Stimulated activated CD4-positive, alpha-beta T cell treated with anti-CD3 and anti-CD28 coated beads, Interleukin-15, amount 100 ng/mL, for 1 hour (primary cell): ENCODE data around the gene CACNA1C.

Experiments
- DNase-seq, 2 donors: peaks; one replicate each; pipeline ENCODE4 v3.0.0-alpha.2; 2020; ENCODE audit warnings: low read depth in 1 of 2, low spot score in 1 of 2

The CACNA1C gene

DNA sequence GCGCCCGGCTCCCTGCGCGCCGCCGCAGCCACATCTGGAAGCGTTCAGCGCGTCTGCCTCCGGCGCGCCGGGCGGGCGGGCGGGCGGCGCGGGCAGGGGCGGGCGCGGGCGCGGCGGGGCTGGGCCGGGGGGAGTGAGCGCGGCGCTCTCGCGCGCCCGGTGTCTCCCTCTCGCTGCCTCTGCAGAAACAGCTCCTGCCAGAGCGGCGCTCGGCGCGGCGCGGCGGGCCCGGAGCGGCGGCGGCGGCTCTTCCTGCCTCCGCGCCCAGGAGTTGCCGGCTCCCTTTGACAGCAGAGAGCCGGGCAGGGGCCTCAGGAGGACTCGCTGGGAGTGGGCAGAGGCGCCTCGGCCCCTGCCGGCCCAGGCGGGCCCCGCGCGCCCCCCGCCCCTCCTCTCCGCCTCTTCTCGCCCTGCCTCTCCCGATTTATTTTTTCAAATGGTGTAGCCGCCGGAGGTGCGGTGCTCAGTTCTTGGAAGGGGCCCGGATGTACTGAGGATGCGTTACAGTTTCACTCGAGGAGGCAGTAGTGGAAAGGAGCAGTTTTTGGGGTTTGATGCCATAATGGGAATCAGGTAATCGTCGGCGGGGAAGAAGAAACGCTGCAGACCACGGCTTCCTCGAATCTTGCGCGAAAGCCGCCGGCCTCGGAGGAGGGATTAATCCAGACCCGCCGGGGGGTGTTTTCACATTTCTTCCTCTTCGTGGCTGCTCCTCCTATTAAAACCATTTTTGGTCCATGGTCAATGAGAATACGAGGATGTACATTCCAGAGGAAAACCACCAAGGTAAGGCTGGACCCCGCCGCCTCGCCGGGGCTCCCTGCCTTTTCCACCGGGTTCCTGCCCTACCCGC is at the start of gene CACNA1C:
Gene CACNA1C (plus strand): TSS at position 162 of the 853 bp plus-strand sequence. CDS start 576 bp downstream, at position 738.
- peak in 1 of 2 donors; percentile 14 for DNase-seq

DNA sequence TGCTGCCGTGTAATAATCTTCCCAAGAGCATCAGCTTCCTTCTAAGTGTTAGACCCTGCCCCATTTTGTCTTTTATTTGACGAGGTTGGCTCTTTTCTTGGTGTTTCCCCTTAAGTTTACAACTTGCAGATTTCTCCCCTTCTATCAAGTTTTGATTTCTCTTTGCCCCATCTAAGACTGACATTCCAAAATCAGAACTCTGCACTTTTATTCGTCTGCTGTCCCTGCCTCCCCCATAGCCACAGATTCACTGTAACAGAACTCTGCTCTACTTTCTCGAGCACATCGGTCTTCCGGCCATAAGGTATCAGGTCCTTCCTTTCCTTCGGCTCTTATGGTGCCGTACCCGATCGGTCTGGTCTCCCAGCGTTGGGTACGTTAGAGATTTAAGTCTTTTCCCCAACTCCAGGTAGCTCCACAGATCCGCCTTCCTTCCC is 49.1 kb upstream of the CACNA1C start:
- no peak for DNase-seq

DNA sequence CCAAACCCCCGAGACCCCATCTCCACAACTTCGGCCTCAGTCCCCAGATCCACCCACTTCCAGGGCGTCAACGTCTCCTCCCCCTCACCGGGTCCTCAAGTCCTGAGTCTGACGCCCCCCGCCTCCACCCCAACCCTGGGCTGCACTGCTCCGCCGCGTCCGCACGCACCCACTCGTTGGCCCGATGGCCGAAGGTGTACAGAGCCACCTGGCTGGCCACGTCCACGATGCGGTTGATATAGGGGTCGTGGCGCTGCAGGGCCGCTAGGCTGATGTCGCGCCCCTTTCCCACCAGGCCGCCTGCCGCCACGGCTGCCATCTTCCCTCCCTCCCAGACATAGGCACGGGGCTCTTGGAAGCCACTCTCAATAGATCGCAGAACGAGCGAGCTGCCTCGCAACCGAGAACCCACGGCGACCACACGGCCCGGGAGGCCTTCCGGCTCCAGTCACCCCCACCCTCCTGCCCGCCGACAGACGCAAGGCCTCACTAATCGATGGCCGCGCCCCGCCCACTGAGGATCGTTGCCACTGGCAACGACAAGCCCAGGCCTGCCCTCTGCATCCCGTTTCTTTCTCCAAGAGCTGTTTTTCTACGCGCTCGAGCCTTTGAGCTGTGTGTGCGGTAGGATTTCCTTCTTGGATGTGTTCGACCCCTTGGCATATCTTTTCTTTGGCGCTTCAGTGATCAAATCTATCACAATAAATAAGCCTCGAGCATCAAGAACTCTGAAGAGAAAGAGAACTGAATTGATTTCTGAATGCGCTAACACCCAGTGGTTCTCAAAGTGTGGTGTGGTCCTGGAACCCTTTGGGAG is 48.5 kb upstream of the CACNA1C start, which contains the start of gene DCP1B:
Gene DCP1B (minus strand): TSS at position 345 of the 817 bp plus-strand sequence. CDS start 26 bp downstream, at position 319.
- DNase-seq: peak; percentile 83 to 85

DNA sequence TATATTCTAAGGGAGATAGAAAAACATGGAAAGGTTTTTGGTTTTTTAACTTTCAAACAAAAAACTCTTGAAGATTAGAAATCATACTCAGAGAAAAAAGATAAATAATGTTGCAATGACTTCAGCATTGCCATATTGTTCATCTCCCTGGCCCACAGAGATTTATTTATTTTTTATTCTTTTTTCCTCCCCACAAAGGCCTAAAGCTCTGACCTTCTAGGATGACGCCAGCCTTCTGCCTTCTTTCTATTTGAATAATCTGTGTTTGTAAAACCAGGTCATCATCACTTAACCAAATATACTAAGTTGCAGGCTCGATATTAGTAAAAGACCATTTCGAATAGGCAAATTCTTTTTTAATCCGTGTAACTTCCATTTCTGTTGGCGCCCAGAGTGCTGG is 44.1 kb upstream of the CACNA1C start:
- DNase-seq: no peak

DNA sequence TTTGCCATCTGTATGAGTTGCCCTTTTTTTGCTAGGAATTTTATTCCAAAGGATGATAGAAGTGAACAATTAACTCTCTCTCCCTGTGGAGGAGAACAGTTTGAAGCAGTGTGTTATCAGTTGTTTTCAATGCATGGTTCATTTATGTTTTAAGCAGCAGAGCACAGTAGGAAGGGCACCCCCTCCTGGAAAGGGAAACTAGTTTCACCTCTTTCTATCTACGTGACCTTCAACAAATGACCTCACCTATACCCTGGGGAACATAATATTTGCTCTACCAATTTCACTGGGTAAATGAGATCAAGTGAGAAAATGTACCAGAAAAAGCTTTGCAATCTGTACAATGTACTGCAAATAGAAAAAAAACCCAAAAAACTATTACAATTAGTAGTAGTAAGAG is 43.2 kb upstream of the CACNA1C start:
- DNase-seq: no peak

DNA sequence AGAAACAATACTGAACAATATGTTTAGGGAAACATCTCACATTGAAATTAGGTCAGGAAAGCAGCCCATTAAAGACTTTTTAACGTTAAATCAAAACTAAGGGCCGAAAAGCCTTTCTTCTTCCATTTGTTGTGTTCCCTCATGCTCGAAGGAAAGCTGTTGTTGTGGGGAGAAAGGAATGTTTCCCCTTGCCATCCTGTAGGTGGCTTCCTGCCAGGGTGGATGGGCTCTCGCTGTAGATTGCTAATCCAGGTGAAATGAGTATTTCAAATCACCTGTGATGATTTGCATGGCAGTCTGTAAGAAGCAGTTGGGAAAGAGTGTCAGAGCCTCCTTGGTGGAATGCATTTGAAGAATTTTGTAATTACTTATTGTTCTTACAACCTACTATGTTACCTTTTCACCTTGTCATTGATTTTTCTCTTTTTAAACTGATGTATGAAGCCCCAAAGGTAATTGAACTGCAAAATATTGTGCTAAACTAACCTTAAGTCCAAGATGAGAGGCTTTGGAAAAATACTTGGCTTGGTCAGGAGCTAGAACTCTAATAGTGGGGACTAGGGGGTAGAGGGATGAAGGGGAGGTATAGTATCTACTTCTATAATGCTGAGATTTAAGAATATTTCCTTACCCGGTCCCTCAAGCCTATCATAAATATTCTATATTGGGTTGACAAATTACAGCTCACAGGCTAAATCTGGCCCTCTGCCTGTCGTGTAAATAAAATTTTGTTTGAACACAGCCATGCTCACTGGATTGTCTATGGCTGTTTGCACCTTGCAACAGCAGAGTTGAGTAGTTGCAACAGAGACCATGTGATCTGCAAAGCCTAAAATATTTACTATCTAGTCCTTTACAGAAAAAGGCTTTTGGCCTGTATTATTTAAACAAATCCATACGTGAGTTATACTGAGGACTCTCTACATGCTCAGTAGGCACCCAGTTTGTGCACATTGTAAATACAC is 40.9 kb upstream of the CACNA1C start:
- DNase-seq: no peak

DNA sequence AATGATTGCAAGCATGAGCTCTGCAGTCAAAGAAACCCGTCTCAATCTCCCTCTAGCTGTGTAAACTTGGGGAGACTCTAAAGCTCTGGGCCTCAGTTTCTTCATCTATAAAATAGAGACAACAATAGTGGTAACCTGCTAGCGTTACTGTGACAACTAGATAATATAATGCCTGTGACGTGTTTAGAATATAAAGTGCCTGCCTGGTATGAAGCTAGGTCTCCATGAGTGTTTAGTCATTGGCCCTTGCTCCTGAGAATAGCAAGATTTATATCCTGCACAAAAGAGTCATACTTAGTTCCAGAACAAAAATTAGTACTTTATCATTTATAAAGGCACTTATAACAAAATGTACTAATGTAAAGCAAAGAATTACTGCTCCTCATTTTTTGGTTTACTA is 39.7 kb upstream of the CACNA1C start:
- DNase-seq: no peak

DNA sequence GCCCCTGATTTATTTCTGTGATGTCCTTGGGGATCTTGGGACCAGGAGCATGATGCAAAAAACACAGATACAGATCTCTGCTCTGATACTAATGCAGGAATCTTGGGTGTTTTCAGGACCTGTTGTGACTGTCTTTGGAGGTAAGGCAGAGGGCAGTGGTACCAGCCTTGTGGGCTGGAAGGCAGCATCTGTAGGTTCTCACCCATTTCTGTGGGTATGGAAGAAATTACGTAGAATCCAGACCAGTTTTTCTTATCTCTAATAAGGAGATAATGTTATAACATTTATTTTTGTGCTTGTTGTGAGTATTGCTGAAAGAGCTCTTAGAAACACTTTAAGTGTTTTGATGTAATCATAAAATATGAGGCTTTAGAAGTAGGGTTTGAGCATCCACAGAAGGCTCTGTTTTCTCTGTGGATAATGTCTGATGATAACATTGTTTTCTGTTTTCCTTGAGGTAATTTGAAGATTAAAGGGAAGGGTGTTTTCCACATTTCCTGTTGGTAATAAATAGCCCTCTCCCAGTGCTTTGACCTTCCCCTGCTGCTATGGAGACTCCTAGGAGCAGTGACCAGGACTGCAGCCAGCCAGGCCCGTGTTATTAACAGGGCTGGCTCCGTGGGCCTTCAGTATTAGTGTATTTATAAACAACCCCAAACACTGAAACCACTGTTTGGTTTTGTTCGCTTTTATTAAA is 39.1 kb upstream of the CACNA1C start:
- DNase-seq: no peak

DNA sequence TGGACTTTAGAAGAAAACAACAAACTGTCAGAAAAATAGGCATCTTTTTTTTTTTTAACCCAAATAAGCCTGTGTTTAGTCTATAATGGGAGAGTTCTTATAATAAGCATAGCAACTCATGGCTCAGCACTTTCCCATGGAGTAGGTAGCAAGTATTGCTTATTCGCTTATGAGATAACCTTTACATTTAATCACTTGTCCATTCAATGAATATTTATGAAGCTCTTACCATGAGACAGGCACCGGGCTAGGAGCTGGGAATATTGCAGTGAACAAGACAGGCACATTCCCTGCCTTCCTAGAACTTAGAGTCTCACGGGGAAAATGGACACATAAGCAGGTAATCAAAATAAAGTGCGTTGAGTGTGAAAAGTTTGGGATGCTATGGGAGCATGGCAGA is 38.6 kb upstream of the CACNA1C start:
- DNase-seq: no peak

DNA sequence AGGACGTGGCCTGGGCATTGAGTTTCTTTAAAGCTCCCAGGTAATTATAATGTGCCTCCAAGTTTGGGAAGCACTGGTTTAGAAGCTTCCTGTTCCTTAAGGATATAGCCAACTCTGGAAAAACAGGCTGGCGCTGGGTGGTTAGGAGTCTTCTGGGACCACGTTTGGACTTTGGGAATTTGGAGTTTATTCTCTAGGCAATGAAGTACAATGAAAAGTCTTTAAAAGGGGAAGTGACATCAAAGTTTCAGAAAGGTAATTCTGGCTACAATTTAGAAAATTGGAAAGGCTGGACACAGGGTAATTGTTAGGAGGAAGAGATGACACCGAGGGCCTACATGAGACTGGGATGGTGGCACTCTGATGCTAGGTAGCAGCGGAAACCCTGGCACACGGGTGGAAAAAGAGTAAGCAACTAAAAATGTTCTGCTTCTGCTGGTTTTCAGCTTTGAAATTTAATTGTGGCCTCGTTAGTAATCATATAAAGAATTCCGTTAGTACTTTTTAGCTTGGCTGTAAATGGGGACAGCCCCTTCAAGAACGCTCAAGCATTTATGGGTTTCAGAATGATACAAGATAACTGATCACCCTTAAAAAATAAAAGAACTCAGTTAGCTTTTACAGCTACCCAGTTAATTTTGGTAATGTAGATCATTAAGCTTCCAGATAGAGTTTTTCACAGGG is 35.8 kb upstream of the CACNA1C start:
- no peak for DNase-seq

DNA sequence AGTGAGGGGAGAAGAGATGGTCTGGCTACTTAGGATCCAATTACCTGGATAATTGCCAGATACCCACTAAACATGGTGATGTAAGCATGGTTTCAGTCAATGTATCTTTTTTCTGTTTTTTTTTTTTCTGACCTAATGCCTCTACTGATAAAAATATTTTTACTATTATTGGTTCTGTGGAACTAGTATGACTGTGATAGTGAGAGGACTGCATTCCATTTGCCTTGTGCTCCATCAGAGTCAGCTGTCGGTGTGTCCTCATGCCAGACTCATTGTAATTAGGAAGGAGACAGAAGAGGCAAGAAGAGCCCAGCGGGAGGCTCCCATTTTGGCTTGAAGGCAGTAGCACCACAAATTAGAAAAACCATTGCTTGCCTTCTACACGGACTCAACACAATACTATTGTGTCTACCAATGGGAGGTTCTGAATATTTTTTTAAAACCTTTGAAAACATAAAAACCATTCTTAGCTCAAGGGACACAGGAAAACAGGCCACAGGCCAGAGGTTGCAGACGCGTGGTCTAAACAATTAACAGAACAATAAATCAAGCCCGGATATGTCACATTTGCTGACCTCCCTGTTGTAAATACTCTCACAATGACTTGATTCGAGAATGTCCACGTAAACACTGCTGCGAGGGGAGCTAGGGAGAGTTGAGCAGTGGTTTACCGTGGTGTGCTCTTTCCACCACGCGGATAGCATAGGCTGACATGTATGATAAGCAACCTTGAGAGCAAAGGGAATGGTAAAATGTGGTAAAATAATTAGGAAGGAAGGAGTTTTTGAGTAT is 35.0 kb upstream of the CACNA1C start:
- no peak for DNase-seq

DNA sequence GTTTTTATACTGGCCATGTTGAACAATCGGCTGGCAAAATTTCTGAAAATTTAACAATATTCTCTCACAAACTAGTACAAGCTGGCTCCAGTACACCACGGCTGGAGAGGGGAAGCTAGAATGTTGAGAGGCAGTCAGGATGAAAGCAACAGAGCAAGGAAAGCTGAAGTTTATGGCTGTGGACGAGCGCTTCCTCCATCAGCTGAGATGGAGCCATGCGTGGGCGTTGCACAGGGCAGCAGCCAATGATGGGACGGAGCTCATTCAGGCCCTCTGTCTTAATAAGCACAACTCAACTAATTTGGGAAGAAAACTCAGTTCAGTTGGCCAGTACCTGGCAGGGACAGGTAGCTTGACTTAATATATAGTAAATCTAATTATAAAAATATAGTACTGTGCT is 34.4 kb upstream of the CACNA1C start:
- DNase-seq: no peak

DNA sequence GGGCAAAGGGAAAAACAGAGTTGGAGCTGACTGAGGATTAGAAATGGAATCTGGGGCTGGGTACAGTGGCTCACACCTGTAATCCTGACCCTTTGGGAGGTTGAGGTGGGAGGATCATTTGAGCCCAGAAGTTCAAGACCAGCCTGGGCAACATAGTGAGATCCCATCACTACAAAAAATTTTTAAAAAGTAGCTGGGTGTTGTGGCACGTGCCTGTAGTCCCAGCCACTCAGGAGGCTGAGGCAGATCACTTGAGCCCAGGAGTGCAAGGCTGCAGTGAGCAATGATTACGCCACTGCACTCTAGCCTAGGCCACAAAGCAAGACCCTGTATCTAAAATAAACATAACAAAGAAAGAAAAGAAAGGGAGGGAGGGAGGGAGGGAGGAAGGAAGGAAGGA is 33.7 kb upstream of the CACNA1C start:
- DNase-seq: no peak

DNA sequence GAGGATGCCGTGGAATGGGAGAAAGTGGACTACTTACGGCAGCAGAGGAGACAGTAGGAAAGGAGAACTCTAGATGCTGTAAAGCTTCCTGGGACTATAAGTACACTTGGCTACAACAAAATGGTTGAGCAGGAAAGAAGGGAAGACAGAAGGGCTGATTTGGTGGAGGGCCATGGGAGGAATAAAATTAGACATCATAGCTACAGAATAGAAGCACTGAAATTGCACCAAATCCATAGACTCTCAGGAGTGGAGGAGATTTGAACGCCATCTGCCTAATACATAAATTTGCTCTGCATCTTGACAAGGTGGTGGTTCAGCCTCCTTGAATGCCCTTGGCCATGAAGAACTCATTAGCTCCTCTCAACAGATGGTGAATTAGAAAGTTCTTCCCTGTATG is 32.3 kb upstream of the CACNA1C start:
- no peak for DNase-seq

DNA sequence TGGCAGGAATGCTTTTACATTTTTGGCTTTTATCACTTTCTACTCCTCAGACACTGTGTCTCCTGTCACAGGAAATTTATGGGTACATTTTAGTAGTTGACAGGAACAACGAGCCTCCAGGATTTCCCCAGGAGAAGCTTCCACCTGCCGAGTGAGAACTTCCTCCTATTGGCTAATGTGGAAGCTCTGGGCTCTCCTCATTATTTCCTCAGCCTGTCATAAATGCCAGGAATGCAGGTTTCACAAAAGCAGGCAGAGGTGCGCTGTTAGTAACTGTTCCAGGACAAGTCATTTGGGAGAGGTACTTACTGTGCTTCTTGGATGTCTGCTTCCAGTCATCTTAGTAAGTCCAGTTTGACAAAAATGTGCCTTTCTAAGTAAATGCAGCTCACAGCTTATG is 29.4 kb upstream of the CACNA1C start:
- DNase-seq: no peak

DNA sequence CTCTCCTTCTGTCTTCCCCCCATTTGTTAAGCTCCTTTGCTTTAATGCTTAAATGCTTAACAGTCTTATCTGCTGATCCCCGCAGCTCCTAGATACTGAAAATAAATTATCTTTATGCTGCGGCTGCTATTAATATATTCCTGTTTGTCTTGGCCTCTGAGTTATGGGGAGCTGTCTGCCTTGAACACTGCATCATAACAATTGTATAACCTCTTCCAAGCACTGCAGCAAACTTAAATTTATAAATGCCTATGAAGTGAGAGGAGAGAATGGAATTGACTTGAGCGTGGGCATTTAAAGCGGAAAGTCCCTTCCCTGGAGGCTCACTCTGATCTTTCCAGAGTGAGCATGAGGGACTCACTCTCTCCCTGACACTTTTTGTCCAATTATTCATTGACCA is 25.4 kb upstream of the CACNA1C start:
- no peak for DNase-seq

DNA sequence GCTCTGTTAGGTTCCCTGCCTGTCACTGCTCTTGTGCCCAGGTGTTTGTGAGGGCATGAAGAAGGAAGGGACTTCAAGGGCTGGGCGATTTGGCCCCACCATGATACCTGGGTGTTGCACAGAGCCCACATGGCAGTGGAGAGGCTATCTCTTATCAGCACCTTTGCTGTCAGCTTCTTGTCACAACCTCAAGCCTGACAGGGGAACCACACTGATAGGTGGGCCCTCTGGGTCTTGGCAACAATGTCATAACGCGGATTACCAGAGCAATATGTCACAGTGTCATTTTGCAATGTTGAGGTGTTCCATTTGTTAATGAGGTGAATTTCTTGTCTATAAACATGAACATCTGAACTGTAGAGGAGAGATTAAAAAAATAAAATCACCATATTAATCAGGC is 22.9 kb upstream of the CACNA1C start:
- DNase-seq: no peak

DNA sequence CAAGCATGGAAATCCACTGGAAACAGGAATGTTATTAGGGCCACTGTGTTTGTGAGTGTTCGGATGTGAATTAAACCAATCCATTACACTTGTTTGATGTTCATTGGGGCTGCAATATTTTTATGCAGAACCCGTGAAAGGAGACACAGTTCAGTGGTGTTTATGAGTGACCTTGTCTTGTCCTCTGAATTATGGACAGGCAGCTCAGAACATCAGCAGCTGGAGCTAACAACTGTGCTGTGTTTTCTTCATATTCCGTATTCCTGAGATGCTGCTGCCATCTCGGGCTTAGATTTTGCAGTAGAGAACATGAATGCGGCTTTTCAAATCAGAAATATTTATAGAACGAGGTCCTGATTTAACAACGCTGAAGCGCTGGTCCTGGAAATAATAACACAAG is 20.3 kb upstream of the CACNA1C start:
- DNase-seq: no peak
